Measurements from ENCODE around the gene ART3. TPM values are rescaled to one million over a fixed set of nuclear protein-coding genes. Genes with fewer than 3 reads are reported as not detected.

The ART3 gene
- total RNA-seq, 4 donors from 2014 or later: 2.9 to 44.4 (median 20.6) TPM

DNA sequence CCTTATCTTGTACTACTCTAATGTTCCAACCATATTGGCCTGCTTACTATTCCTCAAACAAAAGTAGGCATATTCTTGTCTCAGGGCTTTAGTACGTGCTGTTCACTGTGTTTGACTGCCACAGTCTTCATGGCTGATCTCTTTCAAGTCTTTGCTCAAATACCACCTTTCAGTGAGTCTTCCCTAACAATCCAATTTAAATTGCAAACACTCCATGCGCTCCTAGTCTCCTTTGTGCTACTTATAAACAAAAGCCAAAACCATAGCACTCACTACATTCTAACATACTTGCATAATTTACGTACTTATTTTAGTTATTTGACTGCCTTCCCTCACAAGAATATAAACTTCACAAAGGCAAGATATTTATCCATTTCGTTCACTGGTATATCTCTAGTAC lies 1.7 kb upstream of the ART3 start:
- no peak for TF ChIP-seq POLR2A (IDR thresholded peaks at IDR 0.05)
- no peak for TF ChIP-seq EP300 (IDR thresholded peaks at IDR 0.05)
- no peak for TF ChIP-seq CTCF (IDR thresholded peaks at IDR 0.05)
- Histone ChIP-seq H3K4me1 (peaks cover 0 to 6% (median 2%) of the 10 kb centered on the region in 4 donors), H3K27ac (peak overlapping the region in 1 of 4 donors; percentile 46), H3K36me3 (no peaks in the 10 kb centered on the region), H3K27me3 (no peaks in the 10 kb centered on the region), H3K4me3 (no peak overlapping the region), H3K9me3 (no peaks in the 10 kb centered on the region)
- WGBS, 2 donors: 63 to 71% methylated on average over 4 of the region's 4 CpGs
- DNase-seq (ENCODE audit: low spot score in 2 of 2): no peak

DNA sequence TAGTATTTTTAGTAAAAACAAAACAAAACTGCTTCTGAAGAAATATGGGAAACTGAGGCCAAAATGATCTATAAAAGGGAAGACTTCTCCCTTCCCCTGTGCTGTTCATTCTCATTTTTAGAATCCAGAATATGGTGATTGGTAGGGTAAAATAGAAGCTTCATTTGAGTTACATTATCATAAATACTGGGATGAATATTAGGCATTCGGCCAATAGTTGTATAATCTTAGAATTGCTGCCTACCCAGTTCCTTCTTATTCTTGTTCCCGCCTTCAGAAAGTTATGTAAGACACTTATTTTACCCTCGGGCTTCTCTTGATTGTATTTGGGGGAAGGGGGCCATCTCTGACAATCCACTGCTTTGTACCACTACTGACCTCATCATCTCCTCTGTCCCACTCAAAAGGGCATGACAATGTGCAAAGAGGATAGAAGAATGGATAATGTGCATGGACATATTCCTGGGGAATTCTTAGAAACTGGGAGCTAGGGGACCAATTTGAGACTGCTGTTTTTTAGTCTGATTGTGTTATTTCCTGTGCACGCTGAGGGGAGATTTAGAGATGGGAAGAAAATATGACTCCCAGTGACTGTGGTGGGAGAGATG lies 588 bp downstream of the ART3 start:
- H3K36me3 ChIP-seq: no peaks in the 10 kb centered on the region
- peaks cover 0 to 6% (median 2%) of the 10 kb centered on the region in 4 donors for H3K4me1 ChIP-seq
- no peak overlapping the region for H3K4me3 ChIP-seq
- TF ChIP-seq EP300 (IDR thresholded peaks at IDR 0.05): no peak
- no peak for TF ChIP-seq POLR2A (IDR thresholded peaks at IDR 0.05)
- TF ChIP-seq CTCF (IDR thresholded peaks at IDR 0.05): no peak
- no peak for DNase-seq (ENCODE audit: low spot score in 2 of 2)
- H3K27me3 ChIP-seq: no peaks in the 10 kb centered on the region
- H3K9me3 ChIP-seq: no peaks in the 10 kb centered on the region
- H3K27ac ChIP-seq: peak overlapping the region in 3 of 4 donors; percentile 2 to 69 (median 37)
- 31 to 32% methylated on average over 4 of the region's 4 CpGs for WGBS, 2 donors

- Histone ChIP-seq H3K4me3 (no peak overlapping the region), H3K9me3 (no peaks in the 10 kb centered on the region), H3K4me1 (peaks cover 0 to 6% (median 2%) of the 10 kb centered on the region in 4 donors), H3K27me3 (no peaks in the 10 kb centered on the region), H3K36me3 (no peaks in the 10 kb centered on the region), H3K27ac (no peak overlapping the region)
- WGBS, 2 donors: 59 to 64% methylated on average over 4 of the region's 4 CpGs
- no peak for TF ChIP-seq POLR2A (IDR thresholded peaks at IDR 0.05)
- TF ChIP-seq EP300 (IDR thresholded peaks at IDR 0.05): no peak
- no peak for TF ChIP-seq CTCF (IDR thresholded peaks at IDR 0.05)
- no peak for DNase-seq (ENCODE audit: low spot score in 2 of 2)
Measured at GRCh38 chr4:76078033-76078613, 3.6 kb downstream of the ART3 start.

GRCh38 chr4:76083386-76083988 lies 9.0 kb downstream of the ART3 start:
- Histone ChIP-seq H3K4me1 (peaks cover 0 to 16% (median 0%) of the 10 kb centered on the region in 4 donors), H3K27me3 (no peaks in the 10 kb centered on the region), H3K9me3 (no peaks in the 10 kb centered on the region), H3K36me3 (no peaks in the 10 kb centered on the region), H3K4me3 (no peak overlapping the region), H3K27ac (no peak overlapping the region)
- no peak for TF ChIP-seq CTCF (IDR thresholded peaks at IDR 0.05)
- TF ChIP-seq EP300 (IDR thresholded peaks at IDR 0.05): no peak
- no peak for TF ChIP-seq POLR2A (IDR thresholded peaks at IDR 0.05)
- 84 to 91% methylated on average over 3 of the region's 3 CpGs for WGBS, 2 donors
- no peak for DNase-seq (ENCODE audit: low spot score in 2 of 2)

- peaks cover 0 to 16% (median 0%) of the 10 kb centered on the region in 4 donors for H3K4me1 ChIP-seq
- H3K9me3 ChIP-seq: no peaks in the 10 kb centered on the region
- DNase-seq (ENCODE audit: low spot score in 2 of 2): no peak
- H3K27me3 ChIP-seq: no peaks in the 10 kb centered on the region
- no peaks in the 10 kb centered on the region for H3K36me3 ChIP-seq
- WGBS, 2 donors: 82 to 94% methylated on average over 1 of the region's 1 CpG
- no peak overlapping the region for H3K27ac ChIP-seq
- TF ChIP-seq EP300 (IDR thresholded peaks at IDR 0.05): no peak
- H3K4me3 ChIP-seq: no peak overlapping the region
Measured at GRCh38 chr4:76084542-76084941, 10.0 kb downstream of the ART3 start.

All from tibial nerve (tissue), 4 donors.